Left ventricle myocardium superior (tissue), 1 donor: Measurements from ENCODE around the gene FMNL1. TPM values are rescaled to one million over a fixed set of nuclear protein-coding genes. Genes with fewer than 3 reads are reported as not detected.
A peak's percentile ranks its signal among the peaks of the same experiment; 100 is the strongest.
"Not testable (repeated sequence)": the region's sequence is repeated elsewhere in the genome, so short reads cannot be mapped to it uniquely, and the experiment has no call there.

ENCODE experiments used
- ATAC-seq: fragments of 200-7000 bp; cut with Tn5 transposase; one replicate; pipeline ENCODE4 v1.9.1; 2020; ENCODE audit warnings: mild to moderate bottlenecking, moderate library complexity
- DNase-seq: peaks from one replicate; pipeline ENCODE4 v3.0.0-alpha.2; 2020
- intact Hi-C: fragments of 100-400 bp; cut with micrococcal nuclease; formaldehyde crosslinking; loops from one replicate; pipeline ENCODE4 v1.11.0; 2022
- total RNA-seq: library from RNA; stranded (reverse); fragmentation: NEBNext Ultra II Directional; extraction: Animal tissue kit (Norgen Biotek cat#: 25700); gene quantifications from one replicate; pipeline ENCODE4 v1.2.1, GENCODE V29; 2021
- donor health status: DM: no; HTN: yes; CAD: no; lungs with severe emphysema.

Gene FMNL1
- total RNA-seq, 1 donor from 2014 or later = 14.0 TPM

- ATAC-seq = no peak
- intact Hi-C loops = no loop called here
- DNase-seq = no peak
Observed at GRCh38 chr17:45251931-45252330, 30.2 kb downstream of the FMNL1 start.

DNA sequence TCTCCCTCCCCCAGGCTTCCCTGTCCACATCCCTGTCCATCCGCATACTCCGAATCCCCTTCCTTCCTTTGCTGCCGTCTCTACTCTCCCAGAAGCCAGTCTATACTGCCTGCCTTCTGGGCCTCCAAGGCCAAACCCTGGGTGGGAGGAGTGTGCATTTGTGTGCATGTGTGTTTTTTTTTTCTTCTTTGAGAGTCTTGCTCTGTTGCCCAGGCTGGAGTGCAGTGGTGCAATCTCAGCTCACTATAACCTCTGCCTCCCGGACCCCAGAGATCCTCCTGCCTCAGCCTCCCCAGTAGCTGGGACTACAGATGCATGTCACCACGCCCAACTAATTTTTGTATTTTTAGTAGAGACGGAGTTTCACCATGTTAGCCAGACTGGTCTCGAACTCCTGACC is 31.6 kb downstream of the FMNL1 start:
- ATAC-seq, DNase-seq, intact Hi-C loops: not testable (repeated sequence)

DNA sequence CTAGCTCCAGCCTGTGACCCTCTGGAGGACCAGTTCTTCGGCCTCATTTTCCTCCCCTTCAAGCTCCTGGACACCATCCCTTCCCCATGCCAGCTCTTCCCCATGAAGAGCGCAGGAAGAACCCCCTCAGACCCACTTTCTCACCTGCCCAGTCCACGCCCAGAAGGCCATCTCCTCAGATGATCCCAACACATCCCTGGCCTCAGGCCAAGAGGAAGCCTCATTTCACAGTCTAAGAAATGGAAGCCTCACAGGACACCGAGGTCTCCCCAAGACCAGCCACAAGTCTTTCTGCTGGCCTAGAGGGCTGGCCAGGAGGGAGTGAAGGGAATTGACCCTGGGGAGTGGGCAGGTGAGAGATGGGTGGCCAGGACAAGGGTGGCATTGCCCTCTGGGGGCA is 32.2 kb downstream of the FMNL1 start:
- intact Hi-C loops = no loop called here
- no peak for ATAC-seq
- DNase-seq = no peak

GRCh38 chr17:45255358-45255757 is 33.7 kb downstream of the FMNL1 start:
- no peak for ATAC-seq
- intact Hi-C loops = no loop called here
- DNase-seq = no peak

DNA sequence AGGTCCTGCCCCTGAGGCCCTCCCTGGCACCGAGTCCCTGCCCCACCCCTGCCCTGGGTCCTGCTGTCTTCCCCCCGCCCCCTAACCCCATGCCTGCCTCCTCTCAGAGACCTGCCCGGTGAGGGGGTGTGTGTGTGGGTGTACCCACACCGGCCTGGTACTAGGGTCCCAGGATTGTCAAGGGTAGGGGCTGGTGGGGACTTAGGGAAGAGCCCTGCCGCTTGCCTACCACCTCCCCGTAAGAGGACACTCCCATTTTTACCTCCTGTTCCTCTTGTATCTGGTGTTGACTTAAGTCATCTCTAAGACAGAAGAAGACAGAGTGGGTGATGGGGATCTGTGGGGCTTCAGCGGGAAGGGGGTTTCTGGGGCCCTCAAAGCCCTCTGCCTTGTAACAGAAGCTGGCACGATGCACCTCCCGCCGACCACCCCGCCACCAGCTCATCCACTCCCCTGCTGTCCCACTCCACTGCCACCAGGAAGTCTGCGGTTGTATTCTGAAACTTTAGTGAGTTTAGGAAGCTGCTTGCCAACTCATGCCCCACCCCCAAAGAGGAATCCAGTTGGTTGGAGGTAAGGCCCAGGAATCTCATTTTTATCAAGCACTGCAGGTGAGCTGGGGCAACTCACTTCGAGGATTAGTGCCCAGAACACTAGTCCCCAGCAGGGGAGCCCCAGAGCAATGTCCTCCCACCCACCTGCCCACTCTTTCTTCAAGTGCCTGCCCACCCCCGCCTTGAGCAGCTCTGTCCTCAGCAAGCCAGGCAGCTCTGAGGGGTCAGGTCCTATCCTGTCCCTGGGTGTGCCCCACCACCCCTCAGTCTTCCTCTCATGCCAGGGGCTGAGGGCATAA is 34.7 kb downstream of the FMNL1 start:
- intact Hi-C loops = no loop called here
- no peak for ATAC-seq
- DNase-seq = no peak

DNA sequence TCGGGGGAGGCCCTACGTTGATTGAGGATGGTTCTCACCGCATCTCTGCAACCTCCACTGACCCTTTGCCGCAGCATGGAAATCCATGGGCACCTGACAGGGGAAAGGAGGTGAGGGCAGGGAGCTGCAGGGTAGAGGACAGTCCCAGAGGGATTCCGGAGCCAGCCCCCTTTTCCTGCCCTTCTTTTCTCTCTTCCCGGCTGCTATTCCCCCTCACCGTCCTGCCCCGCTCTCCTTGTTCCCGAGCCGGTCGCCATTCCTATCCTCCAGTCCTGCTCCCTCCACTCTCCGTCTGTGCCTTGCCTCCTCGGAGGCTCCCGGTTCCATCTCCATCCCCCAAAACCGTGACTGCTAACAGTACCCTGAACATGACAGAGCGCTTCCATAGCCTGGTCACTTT is 35.4 kb downstream of the FMNL1 start:
- intact Hi-C loops = no loop called here
- ATAC-seq (no peak), DNase-seq (no peak)

DNA sequence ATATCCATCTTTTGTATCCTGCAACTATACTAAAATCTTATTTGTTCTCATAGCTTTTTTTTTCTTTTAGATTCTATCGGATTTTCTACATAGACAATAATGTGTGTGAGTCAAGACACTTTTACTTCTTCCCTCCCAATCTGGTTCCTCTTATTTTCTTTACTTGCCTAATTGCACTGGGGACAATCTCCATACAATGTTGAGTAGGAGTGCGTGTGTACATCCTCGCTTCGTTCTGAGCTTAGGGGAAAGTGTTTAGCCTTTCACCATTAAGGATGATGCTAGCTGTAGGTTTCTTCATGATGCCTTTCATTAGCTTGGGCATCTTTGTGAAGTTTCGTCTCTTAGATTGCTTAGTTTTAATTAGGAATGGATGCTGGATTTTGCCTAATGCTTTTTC is 37.3 kb downstream of the FMNL1 start:
- ATAC-seq = no peak
- intact Hi-C loops = no loop called here
- DNase-seq = no peak

GRCh38 chr17:45260204-45260783 is 38.6 kb downstream of the FMNL1 start:
- intact Hi-C loops = no loop called here

DNA sequence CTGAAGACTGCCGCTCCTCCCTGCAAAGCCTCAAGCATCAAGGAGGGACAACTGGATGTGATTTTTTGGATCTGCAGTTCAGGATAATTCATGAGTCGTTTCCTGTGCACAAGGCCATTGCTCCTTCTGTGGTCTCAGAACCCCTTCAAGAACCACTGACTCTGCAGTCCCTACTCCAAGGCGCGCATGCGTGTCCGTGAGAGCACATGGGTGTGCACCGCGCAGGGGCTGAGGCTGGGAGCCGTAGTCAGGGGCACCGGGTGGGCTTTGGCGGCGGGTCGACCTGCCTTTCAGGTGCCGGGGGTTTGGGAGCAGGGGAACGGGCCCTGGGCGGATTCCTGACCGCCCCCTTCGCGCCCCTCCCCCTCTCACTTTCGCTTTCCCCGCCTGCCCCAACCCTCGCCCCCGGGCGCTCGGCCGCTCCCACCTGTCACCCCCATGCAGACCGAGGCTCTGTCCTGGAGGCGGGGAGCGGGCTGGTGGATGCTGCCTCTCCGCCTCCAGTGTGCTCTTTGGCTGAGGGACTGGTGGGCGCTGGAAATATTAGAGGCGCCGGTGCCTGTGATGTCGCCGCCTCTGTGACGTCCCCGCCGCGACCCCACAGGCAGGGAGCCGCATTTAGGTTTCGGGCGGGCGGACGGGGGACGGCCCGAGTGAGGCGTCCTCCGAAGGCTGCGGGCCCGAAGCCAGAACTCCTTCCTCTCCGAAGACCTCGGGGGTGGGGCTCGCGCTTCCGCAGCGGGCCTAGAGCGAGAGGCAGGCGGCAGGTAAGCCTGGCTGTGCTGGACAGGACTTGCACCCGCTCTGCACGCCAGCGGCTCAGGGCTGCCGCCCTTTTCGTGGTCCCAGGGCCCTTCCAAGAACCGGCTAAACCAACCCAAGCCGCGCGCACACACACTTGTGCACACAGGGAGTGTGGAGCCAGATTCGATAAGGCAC is 40.2 kb downstream of the FMNL1 start, which contains the start of gene SPATA32:
SPATA32 (minus strand) TSS at position 518 of the 939 bp plus-strand sequence; CDS start at position 440, 78 bp downstream.
- intact Hi-C loops = no loop called here
- peak; percentile 44 for ATAC-seq
- peak; percentile 83 for DNase-seq

More at GRCh38 chr17:45260204-45260783, 38.6 kb downstream of the FMNL1 start:
- peak; percentile 72 for DNase-seq
- ATAC-seq = peak; percentile 87

DNA sequence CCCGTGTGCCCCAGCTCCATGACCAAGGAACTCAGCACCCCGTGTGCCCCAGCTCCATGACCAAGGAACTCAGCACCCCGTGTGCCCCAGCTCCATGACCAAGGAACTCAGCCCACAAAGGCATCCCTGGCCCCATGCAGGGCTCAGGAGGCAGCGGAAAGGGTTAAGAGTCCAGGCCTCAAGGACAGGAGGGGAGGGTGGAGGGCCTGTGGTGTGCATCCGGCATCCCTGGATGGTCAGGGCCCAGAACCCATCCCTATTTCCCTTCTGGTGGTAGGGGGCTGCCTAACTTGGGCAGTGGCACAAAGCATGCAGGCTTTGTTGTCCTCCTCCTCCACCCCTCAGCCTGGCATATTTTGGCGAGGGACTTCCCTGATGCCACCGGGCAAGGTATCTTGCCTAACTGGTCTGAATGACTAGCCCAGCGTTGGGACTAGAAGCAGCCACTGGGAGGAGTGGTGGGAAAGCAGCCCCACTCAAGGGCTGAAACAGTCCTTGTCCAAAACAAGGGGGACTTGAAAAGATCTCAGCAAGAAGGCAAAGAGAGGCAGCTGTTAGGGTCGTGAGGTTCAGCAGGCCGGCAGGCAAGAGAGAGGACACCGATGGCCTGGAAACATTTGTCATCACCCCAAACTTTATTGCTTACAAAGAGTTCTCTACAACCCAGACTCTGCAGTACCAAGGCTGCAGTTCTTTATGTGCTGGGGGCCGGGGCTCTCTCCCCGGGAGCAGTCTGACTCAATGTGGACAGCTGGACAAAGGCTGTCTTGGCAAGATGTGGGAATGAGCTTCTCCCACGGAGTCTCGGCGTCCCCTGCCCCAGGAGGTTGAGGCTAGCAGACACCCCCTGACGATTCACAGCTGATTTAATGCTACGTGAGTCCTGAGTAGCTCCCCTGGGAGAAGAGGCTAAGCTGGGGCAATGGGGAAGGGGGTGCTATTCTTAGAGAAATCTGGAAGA is 41.1 kb downstream of the FMNL1 start:
- peak; percentile 23 for ATAC-seq
- intact Hi-C loops = no loop called here

GRCh38 chr17:45263477-45263860 is 41.8 kb downstream of the FMNL1 start:
- peak; percentile 5 for ATAC-seq
- DNase-seq = no peak
- intact Hi-C loops = no loop called here

More for the DNA sequence above, 41.1 kb downstream of the FMNL1 start:
- peak; percentile 59 for DNase-seq

- intact Hi-C loops = no loop called here
- DNase-seq (no peak), ATAC-seq (no peak)
Observed at GRCh38 chr17:45264430-45264829, 42.7 kb downstream of the FMNL1 start.

DNA sequence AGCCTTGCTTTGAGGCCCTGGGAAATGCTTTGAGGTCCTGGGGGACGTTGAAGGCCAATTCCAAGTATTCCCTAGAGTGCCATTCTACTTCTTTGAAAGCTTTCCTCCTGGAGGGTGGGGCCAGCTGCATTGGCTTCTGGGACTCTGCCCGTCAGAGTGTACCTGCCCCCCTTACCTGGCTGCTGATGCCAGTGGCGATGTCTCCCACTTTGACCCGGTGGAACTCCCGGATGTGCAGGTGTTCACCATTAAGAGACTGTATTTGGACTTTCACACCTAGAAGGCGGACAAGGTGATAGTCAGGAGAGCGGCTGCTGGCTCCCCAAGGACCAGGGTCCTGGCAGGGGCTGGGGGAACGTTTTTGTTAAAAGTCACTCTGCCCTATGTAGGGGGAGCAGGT is 43.3 kb downstream of the FMNL1 start:
- no peak for ATAC-seq

DNA sequence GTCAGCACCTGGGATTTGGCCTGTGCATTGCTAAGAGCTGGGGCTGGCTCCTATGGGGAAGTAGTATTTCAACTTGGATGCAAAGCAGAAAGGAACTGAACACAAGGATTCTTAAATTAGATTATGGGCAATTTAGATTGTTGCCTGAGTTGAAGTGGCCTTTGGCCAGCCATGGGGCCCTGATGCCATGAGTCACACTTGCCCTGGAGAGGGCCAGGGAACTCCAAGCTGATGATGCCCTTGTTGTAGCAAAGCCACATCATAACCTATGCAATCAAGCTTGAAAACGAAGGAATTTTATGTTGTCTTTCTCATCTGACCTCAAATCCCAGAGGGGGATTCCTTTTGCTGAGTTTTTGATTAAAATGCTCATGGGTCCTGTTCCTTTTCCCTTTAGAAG is 44.1 kb downstream of the FMNL1 start:
- intact Hi-C loops = no loop called here
- ATAC-seq (no peak), DNase-seq (no peak)

More for the DNA sequence above, 43.3 kb downstream of the FMNL1 start:
- DNase-seq = no peak
- intact Hi-C loops = no loop called here

DNA sequence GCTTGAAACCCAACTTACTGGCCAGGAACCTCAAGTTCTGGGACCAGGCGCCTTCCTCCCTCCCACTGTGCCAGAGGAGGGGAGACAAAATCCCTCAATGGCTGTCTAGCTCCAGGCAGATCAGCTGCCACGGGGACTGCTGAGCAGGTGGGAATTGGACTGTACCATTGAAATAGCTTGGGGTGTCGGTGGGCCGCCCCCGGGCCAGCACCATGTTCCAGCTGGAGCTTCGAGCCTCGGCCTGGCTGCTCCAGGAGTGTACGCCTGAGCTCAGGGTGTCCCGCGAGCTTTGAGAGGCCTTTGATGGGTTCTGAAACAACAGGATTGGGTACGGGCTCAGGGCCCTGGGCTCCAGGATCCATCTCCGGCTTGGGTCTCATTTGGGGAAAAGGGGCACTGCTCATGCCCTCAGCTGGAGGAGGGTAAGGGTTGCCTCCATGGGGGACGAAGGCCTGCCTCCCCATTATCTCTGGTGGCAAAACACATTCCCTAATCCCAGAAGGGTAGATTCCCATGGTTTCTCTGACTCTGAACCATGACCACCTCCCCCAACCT is 44.8 kb downstream of the FMNL1 start:
- intact Hi-C loops = no loop called here
- ATAC-seq (no peak), DNase-seq (no peak)

DNA sequence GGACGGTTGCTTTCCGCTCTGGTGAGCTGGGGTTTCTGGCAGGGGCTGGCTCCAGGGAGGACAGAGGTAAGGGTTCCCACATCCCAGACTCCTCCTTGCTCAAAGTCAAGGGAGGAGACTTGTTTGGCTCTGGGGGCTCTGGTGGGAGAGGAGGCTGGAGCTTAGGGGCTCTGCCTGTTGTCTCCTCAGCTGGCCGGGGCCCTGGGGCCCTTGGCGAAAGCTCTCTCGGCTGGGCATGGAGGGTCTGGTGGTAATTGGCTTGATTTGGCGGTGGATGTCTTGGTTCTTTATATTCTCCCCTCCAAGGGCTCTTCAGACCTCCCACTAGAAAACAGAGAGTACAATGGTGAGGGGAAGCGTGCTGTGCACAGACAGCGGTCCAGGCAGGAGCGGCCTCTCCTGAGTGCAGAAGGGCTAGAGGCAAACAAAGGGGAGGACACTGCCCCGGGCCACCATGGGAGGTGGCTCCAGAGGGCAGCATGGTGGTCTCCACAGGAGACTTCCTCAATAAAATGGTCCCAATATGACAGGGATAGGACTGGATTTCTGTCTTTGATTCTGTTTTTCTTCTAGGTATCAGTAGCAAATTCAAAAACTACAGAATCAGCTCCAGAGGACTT is 45.9 kb downstream of the FMNL1 start:
- DNase-seq (no peak), ATAC-seq (no peak)
- intact Hi-C loops = no loop called here

GRCh38 chr17:45269912-45270311 is 48.2 kb downstream of the FMNL1 start:
- intact Hi-C loops = no loop called here
- no peak for ATAC-seq
- DNase-seq = no peak
